Thymus (tissue), 11 donors: ENCODE measurements around the gene HHAT. TPM values are rescaled to one million over a fixed set of nuclear protein-coding genes. Genes with fewer than 3 reads are reported as not detected.
"Not testable (repeated sequence)": the region's sequence is repeated elsewhere in the genome, so short reads cannot be mapped to it uniquely, and the experiment has no call there.

Experiments
- DNase-seq, 9 donors: peaks; one replicate each; pipeline ENCODE4 v3.0.0-alpha.2; 2013; ENCODE audit warnings: low spot score in 9 of 9, low read depth in 6 of 9, missing footprints in 1 of 9
- H3K27ac ChIP-seq, 2 donors: one replicate each; pipeline ENCODE4 v1.5.1; 2013; ENCODE audit warnings: control low read depth in 1 of 2, low read depth in 1 of 2, low read length in 1 of 2, mild to moderate bottlenecking in 1 of 2, moderate library complexity in 1 of 2
- H3K27me3 ChIP-seq, 2 donors: one replicate each; pipeline ENCODE4 v1.5.1; 2013; ENCODE audit warnings: low read length in 1 of 2; ENCODE audit not compliant: control insufficient read depth in 2 of 2, insufficient read depth in 1 of 2
- H3K36me3 ChIP-seq, 2 donors: one replicate each; pipeline ENCODE4 v1.5.1; 2013; ENCODE audit warnings: low read length in 1 of 2, mild to moderate bottlenecking in 1 of 2, moderate library complexity in 1 of 2; ENCODE audit not compliant: control insufficient read depth in 2 of 2, insufficient read depth in 2 of 2
- H3K4me1 ChIP-seq, 2 donors: one replicate each; pipeline ENCODE4 v1.5.1; 2013; ENCODE audit warnings: low read length in 2 of 2; ENCODE audit not compliant: control insufficient read depth in 2 of 2, insufficient read depth in 2 of 2
- H3K4me3 ChIP-seq, 2 donors: one replicate each; pipeline ENCODE4 v1.5.1; 2013; ENCODE audit warnings: low read length in 2 of 2, control low read depth in 1 of 2, mild to moderate bottlenecking in 1 of 2
- H3K9me3 ChIP-seq, 2 donors: one replicate each; pipeline ENCODE4 v1.5.1; 2013; ENCODE audit warnings: low read length in 1 of 2, mild to moderate bottlenecking in 1 of 2; ENCODE audit not compliant: control insufficient read depth in 2 of 2, insufficient read depth in 1 of 2
- WGBS: extraction: QIAGEN DNeasy Blood & Tissue Kit; methylation state at CpG from one replicate; pipeline ENCODE4 v1.1.7; 2013; 5-methylcytosine and 5-hydroxymethylcytosine counted together
- polyA plus RNA-seq: library from polyadenylated mRNA; stranded (reverse); fragments of 200-250 nt; gene quantifications from one replicate; pipeline ENCODE4 v1.2.3, GENCODE V29; 2013
- total RNA-seq: library from RNA; stranded (reverse); fragments of 120-200 nt; gene quantifications from one replicate; pipeline ENCODE4 v1.2.4, GENCODE V29; 2013
- donor health status: healthy.

The HHAT gene
- total and polyA plus RNA-seq, 2 donors: 3.7 to 5.7 TPM

- no peak overlapping the region for H3K4me3 ChIP-seq
- DNase-seq: no peak
- H3K4me1 ChIP-seq: peaks cover 0 to 15% of the 10 kb centered on the region in 2 donors
- WGBS: 71% methylated on average over 14 of the region's 14 CpGs
- H3K27ac ChIP-seq: no peak overlapping the region
- H3K27me3 ChIP-seq: no peaks in the 10 kb centered on the region
- H3K36me3 ChIP-seq: no peaks in the 10 kb centered on the region
- no peaks in the 10 kb centered on the region for H3K9me3 ChIP-seq
Observed at GRCh38 chr1:210342986-210343780, 14.5 kb downstream of the HHAT start.

GRCh38 chr1:210344706-210345105 is 16.0 kb downstream of the HHAT start:
- Histone ChIP-seq H3K9me3 (no peaks in the 10 kb centered on the region), H3K27ac (no peak overlapping the region), H3K36me3 (no peaks in the 10 kb centered on the region), H3K27me3 (no peaks in the 10 kb centered on the region), H3K4me3 (no peak overlapping the region), H3K4me1 (peaks cover 0 to 15% of the 10 kb centered on the region in 2 donors)
- WGBS: 82% methylated on average over 9 of the region's 9 CpGs
- no peak for DNase-seq

DNA sequence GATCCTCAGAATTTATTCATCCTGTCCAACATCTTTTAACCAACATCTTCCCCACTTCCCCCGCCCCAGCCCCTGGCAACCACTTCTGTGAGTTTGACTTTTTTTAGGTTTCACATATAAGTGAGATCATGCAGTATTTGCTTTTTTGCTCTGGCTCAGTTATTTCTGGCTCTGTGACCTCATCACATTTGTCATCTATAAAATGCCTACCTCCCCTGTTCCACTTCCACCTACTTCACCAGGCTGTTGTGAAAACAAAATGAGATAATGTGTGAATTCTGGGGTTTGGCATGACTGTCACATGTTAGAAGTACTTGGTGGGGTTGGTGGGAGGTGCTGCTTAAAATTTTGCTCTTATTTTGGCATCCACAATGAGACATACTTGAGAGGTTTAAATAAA is 18.4 kb downstream of the HHAT start:
- WGBS: 97% methylated on average over 1 of the region's 1 CpG
- H3K9me3 ChIP-seq: no peaks in the 10 kb centered on the region

DNA sequence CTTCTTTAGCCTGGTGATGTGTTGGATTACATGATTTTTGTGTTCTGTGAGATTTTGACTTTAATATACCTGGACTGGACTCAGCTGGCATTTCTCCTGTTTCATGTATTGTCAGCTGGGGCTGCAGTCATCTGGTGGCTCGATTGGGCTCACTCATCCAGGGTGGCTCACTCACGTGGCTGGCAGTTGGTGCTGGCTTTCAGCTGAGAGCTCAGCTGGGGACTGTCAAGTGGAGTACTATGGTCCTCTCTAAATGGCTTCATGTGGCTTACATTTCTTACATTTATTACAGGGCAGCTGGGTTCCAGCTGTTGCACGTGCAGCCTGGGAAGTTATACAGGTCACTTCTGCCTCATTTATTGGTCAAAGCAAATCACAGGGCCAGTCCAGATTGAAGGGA is 22.8 kb downstream of the HHAT start:
- no peaks in the 10 kb centered on the region for H3K27me3 ChIP-seq
- no peaks in the 10 kb centered on the region for H3K36me3 ChIP-seq
- H3K27ac ChIP-seq: no peak overlapping the region
- WGBS: 80% methylated on average over 3 of the region's 3 CpGs
- DNase-seq: no peak
- H3K4me1 ChIP-seq: no peaks in the 10 kb centered on the region
- no peaks in the 10 kb centered on the region for H3K9me3 ChIP-seq
- H3K4me3 ChIP-seq: no peak overlapping the region

More for the DNA sequence above, 18.4 kb downstream of the HHAT start:
- Histone ChIP-seq H3K36me3 (no peaks in the 10 kb centered on the region), H3K27me3 (no peaks in the 10 kb centered on the region), H3K4me1 (peaks cover 0 to 11% of the 10 kb centered on the region in 2 donors), H3K27ac (no peak overlapping the region), H3K4me3 (no peak overlapping the region)
- no peak for DNase-seq

- no peak overlapping the region for H3K4me3 ChIP-seq
- DNase-seq: no peak
- no peak overlapping the region for H3K27ac ChIP-seq
- 98% methylated on average over 4 of the region's 4 CpGs for WGBS
- no peaks in the 10 kb centered on the region for H3K36me3 ChIP-seq
- no peaks in the 10 kb centered on the region for H3K9me3 ChIP-seq
- H3K4me1 ChIP-seq: no peaks in the 10 kb centered on the region
- H3K27me3 ChIP-seq: no peaks in the 10 kb centered on the region
Observed at GRCh38 chr1:210352575-210352974, 23.9 kb downstream of the HHAT start.

GRCh38 chr1:210354305-210354704 is 25.6 kb downstream of the HHAT start:
- H3K27me3 ChIP-seq, H3K4me1 ChIP-seq: not testable (repeated sequence)
- 96% methylated on average over 3 of the region's 3 CpGs for WGBS

GRCh38 chr1:210358626-210359025 is 29.9 kb downstream of the HHAT start:
- no peak overlapping the region for H3K4me3 ChIP-seq
- H3K4me1 ChIP-seq: no peaks in the 10 kb centered on the region
- WGBS: 80% methylated on average over 3 of the region's 3 CpGs
- no peak for DNase-seq
- H3K27me3 ChIP-seq: no peaks in the 10 kb centered on the region
- H3K27ac ChIP-seq: no peak overlapping the region
- H3K36me3 ChIP-seq: no peaks in the 10 kb centered on the region
- no peaks in the 10 kb centered on the region for H3K9me3 ChIP-seq

More at GRCh38 chr1:210354305-210354704, 25.6 kb downstream of the HHAT start:
- not testable (repeated sequence) for H3K4me3 ChIP-seq, DNase-seq, H3K27ac ChIP-seq, H3K36me3 ChIP-seq, H3K9me3 ChIP-seq

DNA sequence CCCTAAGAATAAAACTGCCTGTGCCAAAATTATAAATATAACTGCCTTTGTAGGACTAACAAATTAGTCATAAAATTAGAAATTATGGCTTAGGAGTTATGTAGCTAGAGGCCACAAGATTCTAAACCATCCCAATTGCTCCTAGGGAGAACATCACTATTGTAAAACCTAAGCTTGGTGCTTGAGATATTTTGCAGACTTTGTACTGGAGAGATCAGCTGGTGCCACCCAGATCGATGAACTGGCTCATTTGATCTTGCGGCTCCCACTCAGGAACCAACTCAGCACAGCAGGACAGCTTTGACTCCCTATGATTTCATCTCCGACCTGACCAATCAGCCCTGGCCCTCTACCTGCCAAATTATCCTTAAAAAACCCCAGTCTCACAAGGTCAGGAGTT is 30.6 kb downstream of the HHAT start:
- Histone ChIP-seq H3K27ac (no peak overlapping the region), H3K4me1 (no peaks in the 10 kb centered on the region), H3K36me3 (no peaks in the 10 kb centered on the region), H3K27me3 (no peaks in the 10 kb centered on the region), H3K4me3 (no peak overlapping the region), H3K9me3 (no peaks in the 10 kb centered on the region)
- 95% methylated on average over 3 of the region's 3 CpGs for WGBS
- no peak for DNase-seq

DNA sequence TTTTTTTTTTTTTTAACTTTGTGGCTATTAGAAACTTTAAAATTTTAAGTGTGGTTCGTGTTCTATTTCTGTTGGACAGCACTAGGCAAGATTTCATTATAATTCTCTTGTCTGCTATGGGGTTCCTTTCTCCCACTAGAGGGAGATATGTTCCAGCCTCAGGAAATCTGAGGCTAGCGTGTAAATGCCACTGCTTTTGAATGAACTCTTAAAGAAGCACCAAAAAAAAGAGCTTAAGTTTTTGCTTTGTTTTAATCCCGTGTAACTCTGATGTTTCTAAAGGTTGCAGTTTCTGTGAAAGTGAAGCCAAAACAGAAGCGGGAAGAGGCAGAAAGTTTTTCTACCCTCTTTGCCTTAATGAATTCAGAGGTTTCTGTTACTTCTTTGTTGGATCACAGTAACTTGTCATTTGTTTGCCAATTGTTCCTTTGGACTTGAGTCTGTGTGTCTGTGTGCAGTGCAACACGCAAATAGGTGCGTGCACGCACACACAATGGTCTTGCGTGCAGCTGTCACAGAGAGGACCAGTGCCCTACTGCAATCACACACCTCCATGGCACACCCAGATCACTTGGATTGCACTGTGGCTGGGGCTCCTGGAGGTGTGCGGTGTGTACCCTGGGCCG is 32.3 kb downstream of the HHAT start:
- 67% methylated on average over 10 of the region's 10 CpGs for WGBS
- Histone ChIP-seq H3K9me3 (no peaks in the 10 kb centered on the region), H3K4me3 (no peak overlapping the region), H3K27ac (no peak overlapping the region), H3K27me3 (no peaks in the 10 kb centered on the region), H3K4me1 (no peaks in the 10 kb centered on the region), H3K36me3 (no peaks in the 10 kb centered on the region)
- peak in 4 of 9 donors; percentile 7 to 53 (median 28) for DNase-seq
